HG02970 (cell line): ENCODE measurements around the gene NEAT1.

Source experiments
- ATAC-seq: cut with Tn5 transposase; IDR thresholded peaks from one replicate; pipeline ENCODE4 v1.9.1; 2021; ENCODE audit warnings: mild to moderate bottlenecking, moderate library complexity, moderate number of reproducible peaks; ENCODE audit not compliant: unreplicated experiment, low FRiP score

Gene NEAT1

GRCh38 chr11:65432100-65432650, 9.6 kb downstream of the NEAT1 start:
- ATAC-seq = no peak

DNA sequence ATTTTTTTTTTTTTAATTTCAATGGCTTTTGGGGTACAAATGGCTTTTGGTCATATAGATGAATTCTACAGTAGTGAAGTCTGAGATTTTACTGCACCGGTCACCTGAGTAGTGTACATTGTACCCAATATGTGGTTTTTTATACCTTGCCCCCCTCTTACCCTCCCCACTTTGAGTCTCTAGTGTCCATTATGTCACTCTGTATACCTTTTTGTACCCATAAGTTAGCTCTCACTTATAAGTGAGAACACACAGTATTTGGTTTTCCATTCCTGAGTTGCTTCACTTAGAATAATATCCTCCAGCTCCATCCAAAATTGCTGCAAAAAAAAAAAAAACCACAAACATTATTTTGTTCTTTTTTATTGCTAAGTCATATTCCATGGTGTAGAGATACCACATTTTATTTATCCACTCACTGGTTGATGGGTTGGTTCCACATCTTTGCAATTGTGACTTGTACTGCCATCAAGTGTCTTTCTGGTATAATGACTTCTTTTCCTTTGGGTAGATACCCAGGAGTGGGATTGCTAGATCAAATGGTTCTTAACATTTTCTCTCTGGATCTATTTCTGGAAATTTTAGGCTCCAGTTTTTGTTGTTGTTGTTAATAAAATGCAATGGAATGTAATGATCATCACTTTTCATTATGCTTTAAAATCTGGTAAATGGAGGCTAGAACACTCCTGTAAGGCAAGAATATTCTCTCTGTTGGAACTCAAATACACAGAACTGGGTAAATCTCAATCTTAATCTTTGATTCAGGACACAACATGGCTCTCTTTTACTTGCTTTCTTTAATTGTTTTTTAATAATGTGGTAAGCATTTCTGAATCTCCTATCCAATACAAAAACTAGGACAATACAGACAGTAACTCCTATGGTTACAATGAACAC, 10.3 kb downstream of the NEAT1 start:
- no peak for ATAC-seq

DNA sequence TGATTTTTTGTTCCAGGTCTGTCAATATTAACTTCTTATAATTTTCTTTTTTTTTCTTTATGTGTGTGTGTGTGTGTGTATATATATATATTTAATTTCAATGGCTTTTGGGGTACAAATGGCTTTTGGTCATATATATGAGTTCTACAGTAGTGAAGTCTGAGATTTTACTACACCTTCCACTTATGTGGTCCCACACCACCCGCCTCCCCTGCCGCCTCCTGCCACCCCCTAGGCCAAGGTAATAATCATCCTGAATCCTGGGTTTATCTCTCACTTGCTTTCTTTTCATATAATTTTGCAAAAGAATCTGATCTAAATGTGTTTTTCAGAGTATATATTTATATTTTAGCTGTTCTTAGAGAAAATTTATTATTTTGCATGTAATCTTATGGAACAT, 11.1 kb downstream of the NEAT1 start:
- no peak for ATAC-seq

- ATAC-seq = no peak
These were observed 11.6 kb downstream of the NEAT1 start for GRCh38 chr11:65434057-65434666.

DNA sequence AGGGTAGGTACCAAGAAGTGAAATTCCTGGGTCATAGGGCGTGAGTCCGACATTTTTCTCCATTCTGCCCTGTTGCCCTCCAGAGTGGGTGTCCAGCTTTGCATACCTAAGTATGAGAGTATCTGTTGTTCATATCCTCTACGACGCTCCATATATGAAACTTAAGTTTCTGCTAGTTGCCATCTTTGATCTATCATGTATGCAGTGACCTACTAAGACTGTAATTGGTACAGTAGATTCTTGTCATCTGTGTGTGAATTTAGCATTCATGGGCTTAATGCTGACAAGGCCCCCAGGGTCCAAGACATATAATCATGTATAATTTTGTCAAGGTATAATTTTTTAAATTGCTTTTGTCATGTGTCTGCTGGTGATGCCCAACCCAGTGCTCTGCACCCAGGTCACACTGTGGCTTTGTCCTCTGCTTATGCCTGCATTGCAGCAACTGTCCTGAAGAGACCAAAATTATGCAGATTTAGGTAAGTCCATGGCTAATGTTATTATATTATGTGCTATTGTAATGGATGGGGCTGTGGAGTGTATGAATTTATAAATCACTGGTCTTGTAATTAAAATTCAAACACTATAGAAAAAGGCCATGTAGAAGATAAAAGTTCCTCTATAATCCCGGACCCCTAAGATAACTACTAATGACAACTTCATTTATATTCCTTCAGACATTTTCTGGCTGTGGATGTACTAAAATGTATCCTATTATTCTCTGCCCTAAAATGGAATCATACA, 12.2 kb downstream of the NEAT1 start:
- no peak for ATAC-seq

DNA sequence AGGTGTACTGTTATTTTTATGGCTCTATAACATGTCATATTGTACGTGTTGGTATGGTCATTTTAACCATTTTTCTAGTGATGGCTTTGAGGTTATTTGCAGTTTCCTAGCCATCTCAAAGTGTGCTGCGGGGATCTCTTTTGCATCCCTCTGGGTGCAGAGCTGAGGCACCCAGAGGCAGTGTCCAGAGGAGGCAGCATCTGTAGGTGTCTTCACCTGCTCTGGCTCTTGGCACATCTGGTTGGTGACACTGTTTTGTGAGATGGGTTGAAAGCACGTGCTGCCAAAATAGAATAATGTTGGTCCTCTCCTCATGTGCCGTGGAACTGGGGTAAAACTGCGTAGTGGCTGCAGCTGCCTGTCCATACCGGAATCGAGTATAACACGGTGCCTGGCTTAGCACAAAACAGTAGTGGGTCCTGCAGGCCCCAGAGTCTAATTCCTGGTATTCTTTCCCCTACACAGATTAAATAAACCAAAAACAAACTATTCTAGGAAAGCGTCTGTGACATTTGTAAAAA, 12.9 kb downstream of the NEAT1 start:
- no peak for ATAC-seq

DNA sequence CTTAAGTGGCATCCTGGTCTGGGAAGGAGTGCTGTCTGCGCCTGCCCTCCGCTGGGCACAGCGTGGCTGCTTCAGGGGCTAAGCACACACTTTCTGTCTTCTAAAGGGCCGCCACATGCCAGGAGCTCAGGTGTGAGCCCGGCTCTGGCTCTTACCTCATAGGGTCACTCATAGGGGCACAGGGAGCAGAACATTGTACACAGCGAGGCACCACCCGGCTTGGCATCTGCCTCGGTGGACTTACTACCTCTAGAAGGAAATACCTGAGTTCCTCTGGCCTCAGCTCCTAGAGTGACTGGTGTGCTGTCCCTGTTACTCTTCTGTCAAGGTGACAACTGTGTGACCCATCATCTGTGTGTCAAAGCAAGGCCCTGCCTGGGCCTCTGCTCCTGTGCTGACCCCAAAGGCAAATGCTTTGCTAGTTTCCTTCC, 13.4 kb downstream of the NEAT1 start:
- no peak for ATAC-seq

DNA sequence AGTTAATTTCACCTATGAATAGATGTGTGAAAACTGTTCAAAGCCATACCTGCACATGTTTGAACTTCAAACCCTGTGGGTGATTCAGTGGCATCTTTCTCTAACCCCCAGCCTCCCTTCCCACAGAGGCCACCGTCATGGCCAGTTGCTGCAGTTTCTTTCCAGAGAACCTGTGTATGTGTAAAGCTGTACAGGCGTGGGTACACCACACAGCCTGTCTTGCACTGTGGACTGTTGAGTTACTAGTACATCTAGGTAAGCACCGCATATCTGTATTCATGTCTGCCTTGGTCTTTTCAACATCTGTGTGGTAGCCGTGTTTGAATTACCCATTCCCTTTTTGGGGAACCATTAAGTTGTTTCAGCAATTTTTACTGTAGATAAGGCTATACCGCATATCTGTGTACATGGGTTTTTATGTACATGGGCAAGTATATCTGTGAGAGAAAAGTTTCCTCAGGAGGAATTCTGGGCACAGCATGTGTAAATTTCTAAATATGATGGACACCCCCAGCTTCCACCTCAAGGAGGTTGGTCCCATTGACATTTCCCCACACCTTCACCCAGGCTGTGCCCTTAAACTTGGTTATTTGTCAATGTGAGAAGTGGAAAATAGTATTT, 13.9 kb downstream of the NEAT1 start:
- no peak for ATAC-seq

- ATAC-seq = no peak
These were observed 15.0 kb downstream of the NEAT1 start for GRCh38 chr11:65437436-65438227.

DNA sequence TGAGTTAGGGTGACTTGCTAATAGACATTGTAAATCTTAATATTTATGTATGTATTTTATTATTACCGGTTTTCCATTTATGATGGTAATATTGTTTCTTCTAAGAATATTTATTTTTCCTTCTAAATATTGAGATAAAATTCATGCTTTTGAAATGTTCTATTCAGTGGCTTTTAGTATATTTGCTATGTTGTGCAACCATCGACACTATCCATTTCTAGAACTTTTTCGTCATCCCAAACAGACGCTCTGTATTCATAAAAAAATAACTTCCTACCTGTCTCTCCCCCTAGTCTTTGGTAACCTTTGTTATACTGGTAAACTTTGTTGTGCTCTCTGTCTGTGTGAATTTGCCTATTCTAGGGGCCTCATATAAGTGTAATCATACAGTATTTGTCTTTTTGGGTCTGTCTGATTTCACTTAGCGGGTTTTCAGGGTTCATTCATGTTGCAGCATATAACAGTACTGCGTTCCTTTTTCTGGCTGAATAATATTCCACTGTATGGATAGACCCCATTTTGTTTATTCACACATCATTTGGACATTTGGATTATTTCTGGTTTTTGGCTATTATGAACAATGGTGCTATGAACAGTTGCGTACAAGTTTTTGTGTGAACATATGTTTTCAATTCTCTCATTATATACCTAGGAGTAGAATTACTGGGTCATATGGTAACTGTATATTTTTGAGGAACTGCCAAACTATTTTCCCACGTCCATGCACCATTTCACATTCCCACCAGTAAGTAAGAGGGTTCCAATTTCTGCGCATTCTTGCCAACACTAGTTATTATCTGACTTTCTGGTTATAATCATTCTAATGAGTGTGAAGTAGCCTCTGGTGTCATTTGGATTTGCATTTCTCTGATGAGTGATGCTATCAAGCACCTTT, 15.9 kb downstream of the NEAT1 start:
- ATAC-seq = no peak

- ATAC-seq = no peak
These were observed 17.0 kb downstream of the NEAT1 start for GRCh38 chr11:65439331-65440181.

- no peak for ATAC-seq
These were observed 18.4 kb downstream of the NEAT1 start for GRCh38 chr11:65440831-65441499.

GRCh38 chr11:65442842-65443331, 20.3 kb downstream of the NEAT1 start:
- ATAC-seq = no peak

DNA sequence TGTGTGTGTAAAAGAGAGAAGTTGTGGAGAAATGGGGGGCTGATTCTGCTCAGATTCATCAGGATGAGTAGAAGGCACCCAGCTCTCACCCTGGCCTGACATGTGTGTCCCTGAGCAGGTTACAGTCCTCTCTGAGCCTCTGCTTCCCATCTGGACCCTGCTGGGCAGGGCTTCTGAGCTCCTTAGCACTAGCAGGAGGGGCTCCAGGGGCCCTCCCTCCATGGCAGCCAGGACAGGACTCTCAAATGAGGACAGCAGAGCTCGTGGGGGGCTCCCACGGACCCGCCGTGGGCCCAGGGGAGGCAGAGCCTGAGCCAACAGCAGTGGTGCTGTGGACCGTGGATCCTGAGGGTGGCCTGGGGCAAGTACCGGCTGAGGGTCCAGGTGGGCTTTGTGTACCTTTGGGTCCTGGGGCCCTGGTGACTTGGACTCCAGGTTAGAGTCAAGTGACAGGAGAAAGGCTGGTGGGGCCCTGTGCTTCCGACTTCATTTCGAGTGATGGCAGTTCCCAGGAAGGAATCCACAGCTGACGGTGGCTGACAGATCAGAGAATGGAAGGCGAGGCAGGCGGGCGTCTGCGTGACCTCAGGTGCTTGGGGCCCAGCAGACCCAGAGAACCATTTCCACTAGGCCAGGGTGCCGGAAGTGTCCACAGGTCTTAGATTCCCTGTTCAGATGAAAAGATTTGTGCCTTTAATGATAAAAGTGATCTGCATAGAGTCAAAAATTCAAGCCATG, 21.9 kb downstream of the NEAT1 start:
- ATAC-seq = no peak

- ATAC-seq = no peak
These were observed 22.6 kb downstream of the NEAT1 start for GRCh38 chr11:65445101-65445603.
